Body of pancreas (tissue), 4 donors: Measurements from ENCODE around the gene DGKD.

Source experiments
- CTCF ChIP-seq, 7 experiments: fragments of 450-650 bp in 4 of 7; fragments of 200-600 bp in 3 of 7; sonication (generic) in 3 of 7; IDR thresholded peaks; one replicate each; pipeline ENCODE4 v1.5.1; 2016 to 2019; ENCODE audit warnings: antibody characterized with exemption in 7 of 7
- POLR2A ChIP-seq, 3 donors: fragments of 450-650 bp; IDR thresholded peaks; one replicate each; pipeline ENCODE4 v1.6.1; 2016; ENCODE audit warnings: antibody characterized with exemption in 3 of 3, mild to moderate bottlenecking in 2 of 3

DNA sequence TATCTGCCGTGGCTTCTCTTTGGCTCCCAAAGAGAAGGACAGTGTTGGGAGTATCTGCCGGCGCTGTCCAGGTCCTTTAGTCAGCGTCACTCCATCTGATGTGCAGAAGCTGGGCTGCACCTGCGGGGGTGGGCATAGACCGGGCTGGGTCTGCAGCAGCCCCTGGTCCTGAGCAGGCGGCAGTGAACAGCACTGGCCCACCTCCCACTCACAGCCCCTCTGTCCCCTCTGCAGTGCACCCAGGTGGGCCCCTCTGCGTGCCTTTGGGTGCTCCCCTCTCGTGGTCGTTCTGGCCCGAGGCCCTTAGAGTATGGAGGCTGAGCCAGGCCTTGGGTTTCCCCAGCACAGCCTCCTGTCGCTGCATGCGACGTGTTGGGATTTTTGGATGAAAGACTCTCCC, 116.5 kb downstream of the DGKD start:
- no peak for TF ChIP-seq CTCF (IDR thresholded peaks at IDR 0.05)
- TF ChIP-seq POLR2A (IDR thresholded peaks at IDR 0.05): no peak
